ENCODE data around the gene HMGXB4. TPM values are rescaled to one million over a fixed set of nuclear protein-coding genes. Genes with fewer than 3 reads are reported as not detected.
A peak's percentile ranks its signal among the peaks of the same experiment; 100 is the strongest.
"Not testable (repeated sequence)": the region's sequence is repeated elsewhere in the genome, so short reads cannot be mapped to it uniquely, and the experiment has no call there.

Gene HMGXB4
- polyA plus RNA-seq (2013, experiment 1 of 2; ENCODE audit: insufficient read length) = 17.5 TPM
- polyA plus RNA-seq (2013, experiment 2 of 2; ENCODE audit: insufficient read length) = 18.2 TPM

DNA sequence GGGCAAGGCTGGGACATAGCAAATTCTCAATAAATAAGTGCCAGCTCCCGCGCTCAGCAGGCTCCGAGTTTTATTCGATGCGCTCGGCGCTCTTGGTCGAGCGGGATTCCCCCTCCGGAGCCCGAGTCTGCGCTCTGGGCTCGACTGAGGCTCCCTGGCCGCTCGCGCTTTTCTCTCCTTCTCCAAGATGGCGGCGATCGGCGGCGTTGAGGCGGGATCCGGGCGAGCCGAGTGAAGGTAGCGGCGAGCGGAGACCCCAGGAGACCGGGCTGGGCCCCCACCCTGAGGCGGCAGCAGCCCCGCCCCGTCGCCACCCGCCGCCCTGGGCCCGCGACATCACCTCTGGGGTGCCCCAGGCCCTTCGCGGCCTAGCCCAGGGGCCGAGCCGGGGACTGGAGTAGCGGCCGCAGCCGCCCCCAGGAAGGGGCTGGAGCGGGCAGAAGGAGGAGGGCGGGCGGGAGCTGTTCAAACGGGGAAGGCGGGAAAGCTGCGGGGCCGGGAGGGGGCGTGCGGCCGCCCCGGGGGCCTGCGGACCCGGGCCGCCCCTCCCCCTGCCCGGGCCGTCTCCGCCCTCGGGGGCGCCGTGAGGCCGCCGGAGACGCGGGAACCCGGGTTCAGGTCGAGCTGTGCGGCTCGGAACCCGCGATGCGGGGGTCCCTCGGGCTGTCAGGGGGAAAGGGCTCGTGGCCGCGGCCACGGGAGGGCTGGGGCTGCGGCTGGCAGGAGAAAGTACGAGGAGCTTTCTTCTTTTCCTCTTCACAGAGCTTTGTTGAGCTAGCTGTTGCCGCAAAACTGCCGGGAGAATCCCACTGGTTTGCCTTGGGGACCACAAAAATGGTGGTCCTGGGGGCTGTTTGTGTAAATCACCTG, at the start of gene HMGXB4:
Gene HMGXB4 (plus strand): TSS at position 173 of the 870 bp plus-strand sequence. CDS start 4,898 bp downstream, outside the sequence.
- DNase-seq = peak; percentile 91

GRCh38 chr22:35208003-35208402, 49.3 kb upstream of the HMGXB4 start:
- no peak for DNase-seq

GRCh38 chr22:35209203-35209602, 48.1 kb upstream of the HMGXB4 start:
- no peak for DNase-seq

DNA sequence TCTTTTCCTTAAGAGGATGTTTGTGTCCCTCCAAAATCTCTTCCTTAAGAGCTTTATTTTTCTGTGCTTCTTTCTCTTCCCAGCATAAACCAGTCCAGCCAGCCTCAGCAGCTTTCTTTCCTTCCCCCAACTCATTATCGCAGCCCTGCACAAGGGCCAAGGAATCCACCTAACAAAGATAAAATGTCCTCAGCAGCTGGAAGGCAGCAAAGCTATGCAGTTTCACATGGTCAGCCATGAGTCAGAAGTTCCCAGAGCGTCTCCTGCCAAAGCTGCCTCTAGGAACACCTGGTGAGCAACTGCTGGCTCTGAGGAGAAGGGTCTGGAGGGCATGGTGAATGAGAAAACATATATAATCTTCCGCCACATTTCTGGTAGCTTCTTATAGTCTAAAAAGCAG, 45.3 kb upstream of the HMGXB4 start:
- no peak for DNase-seq

DNA sequence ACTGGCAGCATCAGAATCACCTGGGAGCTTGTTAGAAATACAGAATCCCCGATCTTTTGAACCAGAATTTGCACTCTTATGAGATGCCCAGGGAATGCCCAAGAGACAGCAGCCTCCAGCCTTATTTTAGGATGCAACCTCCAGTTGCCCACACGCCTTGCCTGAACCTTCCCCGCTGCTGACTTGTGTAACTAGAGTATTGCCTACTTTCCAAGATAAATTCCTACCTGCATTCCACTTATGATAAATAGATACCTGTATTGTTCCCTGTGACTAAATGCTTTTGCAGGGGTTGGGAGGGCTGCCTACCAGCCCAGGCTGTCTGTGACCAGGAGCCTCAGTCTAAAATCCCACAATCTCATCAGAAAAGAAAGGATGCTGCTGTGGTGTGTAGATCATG, 44.3 kb upstream of the HMGXB4 start:
- DNase-seq = no peak

- no peak for DNase-seq
These were observed 42.3 kb upstream of the HMGXB4 start for GRCh38 chr22:35214968-35215367.

DNA sequence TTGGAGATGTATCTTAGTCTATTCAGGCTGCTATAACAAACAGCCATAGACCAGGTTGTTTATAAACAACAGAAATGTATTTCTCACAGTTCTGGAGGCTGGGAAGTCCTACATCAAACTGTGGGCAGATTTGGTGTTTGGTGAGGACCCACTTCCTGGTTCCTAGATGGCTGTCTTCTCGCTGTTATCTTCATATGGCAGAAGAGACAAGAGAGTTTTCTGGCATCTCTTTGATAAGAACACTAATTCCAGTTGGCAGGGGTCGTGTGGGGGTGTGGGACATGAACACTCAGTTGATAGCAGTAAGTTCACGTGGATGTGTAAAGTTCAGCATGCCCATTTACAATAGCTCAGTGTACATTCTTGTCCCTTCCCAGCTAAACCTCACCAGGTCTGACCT, 41.3 kb upstream of the HMGXB4 start:
- no peak for DNase-seq

GRCh38 chr22:35217527-35217926, 39.8 kb upstream of the HMGXB4 start:
- DNase-seq = peak; percentile 11

DNA sequence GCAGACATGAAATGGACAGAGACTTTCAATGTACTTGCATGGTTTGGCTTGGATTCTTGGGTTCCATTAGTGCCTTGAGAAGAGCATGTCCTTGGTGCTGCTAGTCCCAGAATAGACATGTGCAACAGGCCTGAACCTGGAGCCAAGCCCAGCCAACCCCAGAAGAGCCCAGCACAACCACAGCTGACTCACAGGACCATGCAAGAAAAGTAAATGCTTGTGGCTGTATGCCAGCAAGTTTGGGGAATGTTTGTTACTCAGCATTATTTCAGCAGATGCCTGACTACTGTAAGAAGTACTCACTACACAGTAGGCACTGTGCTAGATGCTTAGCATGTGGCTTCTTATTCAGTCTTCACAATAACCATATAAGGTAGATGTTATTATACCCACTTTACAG, 39.2 kb upstream of the HMGXB4 start:
- DNase-seq = peak; percentile 37

DNA sequence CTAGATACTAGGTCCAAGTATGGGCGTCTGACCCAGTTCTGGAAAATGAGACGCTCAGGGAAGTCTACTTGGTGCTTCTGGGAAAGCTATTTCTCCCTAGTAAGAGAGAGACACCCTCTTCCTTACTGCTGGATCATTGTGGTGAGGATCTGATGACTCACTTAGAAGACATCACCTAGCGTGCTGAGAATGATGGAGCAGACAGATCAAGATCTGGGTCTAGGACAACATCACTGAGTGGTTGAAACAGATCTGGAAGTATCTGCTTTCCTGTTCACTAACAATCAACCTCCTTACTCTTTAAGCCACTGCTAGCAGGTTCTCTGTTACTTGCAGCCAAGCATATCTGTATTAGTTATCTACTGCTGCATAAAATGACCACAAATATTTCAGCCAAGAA, 38.3 kb upstream of the HMGXB4 start:
- peak; percentile 67 for DNase-seq

GRCh38 chr22:35220221-35220620, 37.1 kb upstream of the HMGXB4 start:
- no peak for DNase-seq

DNA sequence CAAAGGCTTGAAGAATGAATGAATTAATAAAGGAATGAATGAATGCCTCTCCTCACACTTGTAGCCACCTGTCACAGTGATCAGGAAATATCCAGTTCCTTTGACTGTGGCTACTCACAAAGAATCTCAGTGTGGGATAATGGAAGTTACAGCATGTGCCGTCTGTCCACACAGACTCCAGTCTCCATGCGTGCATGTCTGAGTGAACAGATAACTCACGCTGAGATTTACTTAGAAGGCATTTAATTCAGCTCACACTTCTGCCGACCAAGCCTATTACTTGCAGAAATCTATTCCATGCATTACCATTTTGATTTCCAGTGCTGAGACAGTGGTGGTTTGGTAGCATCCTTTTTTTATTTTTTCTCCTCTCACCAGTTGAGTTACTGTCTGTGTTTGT, 32.3 kb upstream of the HMGXB4 start:
- no peak for DNase-seq

DNA sequence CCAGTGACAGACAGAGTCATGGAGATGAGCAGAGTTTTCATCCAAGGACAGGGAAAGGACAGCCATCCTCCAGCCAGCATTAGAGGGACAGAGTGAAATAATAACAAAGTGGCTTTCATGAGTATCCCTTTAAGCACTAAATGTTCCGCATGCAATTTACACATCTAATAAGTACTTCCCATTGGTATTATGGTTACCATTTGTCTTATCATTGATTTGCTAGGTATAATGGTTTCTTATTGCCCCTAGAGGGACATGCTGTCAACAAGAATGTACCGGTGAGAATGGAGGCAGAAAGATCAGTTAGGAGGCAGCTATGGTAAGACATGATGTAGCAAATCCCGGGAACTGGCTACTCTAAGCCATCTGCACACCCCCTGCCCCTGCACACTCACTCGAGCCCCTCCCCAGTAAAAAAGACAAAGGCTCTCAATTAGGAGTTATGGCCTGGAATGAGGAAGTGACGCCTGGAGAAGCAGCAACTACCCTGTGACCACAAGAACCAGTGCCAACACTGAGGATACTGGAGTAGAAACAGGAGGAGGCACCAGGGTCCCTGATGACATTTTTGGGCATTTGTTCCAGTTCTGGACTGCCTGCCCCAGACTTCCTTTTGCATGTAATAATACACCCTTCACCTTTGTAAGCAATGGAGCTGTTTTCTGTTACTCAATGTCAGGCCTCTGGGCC, 30.2 kb upstream of the HMGXB4 start:
- DNase-seq = no peak

- no peak for DNase-seq
These were observed 27.4 kb upstream of the HMGXB4 start for GRCh38 chr22:35229865-35230264.

- no peak for DNase-seq
These were observed 26.9 kb upstream of the HMGXB4 start for GRCh38 chr22:35230417-35230816.

DNA sequence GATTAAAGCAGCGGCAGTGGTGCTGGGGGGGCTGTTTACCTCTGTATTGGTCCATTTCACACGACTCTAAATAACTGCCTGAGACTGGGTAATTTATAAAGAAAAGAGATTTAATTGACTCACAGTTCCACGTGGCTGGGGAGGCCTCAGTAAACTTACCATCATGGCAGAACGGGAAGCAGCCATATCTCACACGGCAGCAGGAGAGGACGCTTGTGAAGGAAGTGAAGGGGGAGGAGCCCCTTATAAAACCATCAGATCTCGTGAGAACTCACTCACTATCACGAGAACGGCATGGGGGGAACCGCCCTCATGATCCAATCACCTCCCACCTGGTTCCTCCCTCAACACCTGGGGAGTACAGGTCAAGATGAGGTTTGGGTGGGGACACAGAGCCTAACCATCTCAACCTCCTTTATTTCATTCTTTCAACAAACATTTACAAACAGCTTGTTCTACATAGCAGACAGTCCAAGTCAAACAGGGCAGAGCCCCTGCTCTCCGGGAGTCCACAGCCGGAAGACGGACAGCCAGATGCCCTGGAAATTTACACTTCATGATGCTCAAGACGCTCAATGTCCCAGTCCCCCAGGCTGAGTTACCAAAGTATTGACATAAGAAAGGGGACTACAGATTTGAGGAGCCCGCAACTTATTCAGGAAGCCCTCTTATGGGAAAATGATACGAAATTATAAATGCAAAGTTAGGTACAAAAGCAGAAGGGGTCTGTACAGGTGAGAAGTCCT, 26.3 kb upstream of the HMGXB4 start:
- DNase-seq = no peak

- DNase-seq = peak; percentile 51
These were observed 25.7 kb upstream of the HMGXB4 start for GRCh38 chr22:35231585-35232084.

GRCh38 chr22:35238749-35239148, 18.5 kb upstream of the HMGXB4 start:
- not testable (repeated sequence) for DNase-seq

- DNase-seq = not testable (repeated sequence)
These were observed 12.8 kb upstream of the HMGXB4 start for GRCh38 chr22:35244507-35244906.

GRCh38 chr22:35250156-35250555, 7.1 kb upstream of the HMGXB4 start:
- DNase-seq = no peak

DNA sequence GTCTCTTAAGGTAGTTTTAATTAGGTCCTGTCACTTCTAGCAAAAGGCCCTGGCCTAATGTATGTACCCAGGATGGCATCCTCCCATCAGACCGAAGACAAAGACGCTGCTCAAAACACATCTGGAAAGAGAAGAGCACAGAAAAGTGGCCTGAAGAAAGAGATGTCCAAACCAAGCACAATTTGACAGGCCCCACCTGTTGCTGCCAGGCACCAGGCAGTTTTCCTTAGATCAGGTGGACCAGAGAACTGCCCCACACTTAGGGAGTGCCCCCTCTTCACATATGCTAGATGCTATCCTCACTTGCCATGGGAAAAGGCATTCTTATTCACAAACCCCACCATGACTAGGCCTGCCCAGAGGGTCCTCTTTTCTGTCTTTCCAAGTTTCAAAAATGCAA, 3.3 kb upstream of the HMGXB4 start:
- no peak for DNase-seq

DNA sequence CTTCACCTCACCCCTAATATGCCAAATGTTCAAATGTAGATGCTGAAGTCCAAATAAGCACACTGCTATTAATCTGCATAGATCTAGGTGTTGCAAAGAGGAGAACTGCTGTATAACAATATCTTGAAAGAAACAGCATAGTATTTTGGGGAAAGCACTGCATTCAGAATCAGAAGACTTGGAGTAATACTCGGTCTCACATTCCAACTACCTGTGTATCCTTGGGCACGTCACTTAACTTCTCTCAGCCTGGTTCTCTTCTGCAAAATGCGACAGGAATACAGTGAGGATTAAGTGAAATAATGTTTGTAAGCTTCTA, 332 bp upstream of the HMGXB4 start:
- no peak for DNase-seq
